Skeletal muscle cell (primary cell): ENCODE measurements around the gene C2CD3.

Source experiments
- DNase-seq: peaks from one replicate; pipeline ENCODE4 v3.0.0-alpha.2; 2010; ENCODE audit warnings: low read depth
- H3K4me3 ChIP-seq: 2 replicates; pipeline ENCODE4 v1.5.1; 2011; ENCODE audit warnings: low read depth, mild to moderate bottlenecking, control low read depth, low read length, moderate library complexity

Gene C2CD3, protein sequence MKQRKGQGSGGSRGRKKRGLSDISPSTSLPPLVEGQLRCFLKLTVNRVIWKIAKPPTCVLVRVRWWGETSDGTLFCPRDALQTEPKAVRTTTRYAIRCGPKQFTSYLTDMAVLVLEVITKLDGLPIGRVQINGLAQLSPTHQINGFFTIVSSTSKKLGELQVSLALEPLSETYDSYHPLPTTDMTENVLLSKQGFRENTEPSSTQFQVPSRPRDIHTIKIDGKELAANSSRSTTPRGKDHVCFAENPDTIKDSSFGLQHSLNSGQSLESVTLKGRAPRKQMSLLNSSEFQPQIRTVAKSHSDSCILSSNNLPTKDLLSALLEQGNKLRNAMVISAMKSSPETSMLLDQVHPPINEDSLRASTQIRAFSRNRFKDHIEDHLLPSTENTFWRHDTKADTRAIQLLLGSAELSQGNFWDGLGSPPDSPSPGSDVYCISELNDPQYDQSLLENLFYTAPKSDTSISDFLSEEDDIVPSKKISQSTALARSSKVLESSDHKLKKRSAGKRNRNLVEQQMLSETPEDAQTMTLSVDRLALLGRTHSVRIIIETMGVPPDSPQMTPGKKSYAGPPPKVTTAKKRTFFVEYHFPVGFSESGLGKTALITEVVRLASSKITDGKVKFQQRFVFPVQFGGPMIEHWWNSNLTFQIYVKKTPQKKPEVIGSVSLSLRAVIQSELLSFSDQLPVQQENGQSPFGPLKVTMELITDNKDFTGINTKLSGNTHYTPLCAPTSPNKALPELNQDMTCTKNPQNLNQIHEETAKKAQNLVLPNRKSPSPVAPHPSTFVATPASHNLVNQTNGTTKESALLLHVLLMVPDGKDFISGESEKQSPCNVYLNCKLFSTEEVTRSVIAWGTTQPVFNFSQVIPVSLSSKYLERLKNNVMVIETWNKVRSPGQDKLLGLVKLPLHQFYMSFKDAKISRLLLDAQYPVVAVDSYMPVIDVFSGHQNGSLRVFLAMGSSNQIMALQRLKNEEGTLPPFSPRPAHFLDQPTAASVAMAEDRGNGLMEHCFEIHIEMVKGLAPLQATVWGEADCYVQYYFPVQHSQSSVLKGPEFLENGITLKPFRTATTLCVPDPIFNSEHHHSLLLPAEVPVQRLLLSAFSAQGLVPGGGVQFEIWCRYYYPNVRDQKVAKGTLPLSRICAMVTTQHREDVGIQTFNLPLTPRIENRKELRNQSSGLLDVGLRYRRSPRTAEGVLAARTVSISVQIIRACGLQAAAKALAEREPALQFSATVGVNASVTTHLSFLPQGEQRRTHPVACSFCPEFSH (N-terminal part only)

DNA sequence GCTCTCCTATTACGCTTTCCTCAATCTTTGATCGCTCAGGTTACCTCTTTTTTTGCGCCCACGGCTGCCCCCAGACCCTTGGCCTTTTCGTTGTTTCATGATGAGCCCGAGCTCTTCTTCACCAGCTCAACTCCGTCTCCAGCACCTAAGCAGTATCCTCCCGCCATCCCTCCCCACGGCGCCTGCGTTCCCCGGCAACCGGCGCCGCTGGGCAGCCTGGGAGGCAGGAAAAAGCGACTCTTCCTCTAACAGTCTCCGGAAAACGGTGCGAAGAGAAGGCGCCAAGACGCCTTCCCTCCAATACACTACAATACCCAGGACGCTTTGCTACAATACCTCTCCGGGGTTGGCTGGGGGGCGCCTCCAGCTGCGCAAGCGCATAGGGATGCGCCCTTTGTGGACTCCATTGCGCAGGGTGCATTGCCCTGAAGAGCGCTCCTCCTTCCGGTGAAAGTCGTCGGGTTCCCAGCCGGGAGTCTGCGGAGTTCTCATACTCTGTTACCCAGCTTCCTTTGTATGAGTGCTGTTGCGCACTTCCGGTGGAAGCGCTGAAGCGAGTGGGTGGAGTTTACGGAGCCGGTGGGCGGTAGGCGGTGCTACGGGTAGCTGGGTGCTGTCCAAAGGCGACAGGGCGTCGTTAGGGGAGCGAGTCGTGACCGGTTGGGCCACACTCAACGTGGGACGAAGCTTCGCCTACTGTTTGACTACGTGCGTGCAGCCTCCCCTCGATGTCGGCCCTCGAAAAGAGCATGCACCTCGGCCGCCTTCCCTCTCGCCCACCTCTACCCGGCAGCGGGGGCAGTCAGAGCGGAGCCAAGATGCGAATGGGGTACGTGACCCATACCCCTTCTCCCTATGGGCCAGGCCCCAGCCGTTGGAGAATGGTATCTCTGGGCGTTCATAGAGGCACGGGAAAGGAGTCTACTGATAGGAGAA is at the start of gene C2CD3, which contains the start of gene PPME1:
C2CD3 (minus strand) TSS at position 309 of the 936 bp plus-strand sequence; CDS start at position 99, 210 bp downstream.
PPME1 (plus strand) TSS at position 596 of the 936 bp plus-strand sequence; CDS start at position 729, 133 bp downstream.
- H3K4me3 ChIP-seq: peak within 1 kb of the TSS; percentile 95
- DNase-seq: peak; percentile 98

GRCh38 chr11:74220376-74220775 is 49.6 kb upstream of the C2CD3 start:
- DNase-seq: no peak
- no peak overlapping the region for H3K4me3 ChIP-seq

GRCh38 chr11:74212533-74212932 is 41.7 kb upstream of the C2CD3 start:
- DNase-seq: no peak
- H3K4me3 ChIP-seq: no peak overlapping the region

GRCh38 chr11:74208507-74208906 is 37.7 kb upstream of the C2CD3 start:
- H3K4me3 ChIP-seq: no peak overlapping the region
- DNase-seq: no peak

DNA sequence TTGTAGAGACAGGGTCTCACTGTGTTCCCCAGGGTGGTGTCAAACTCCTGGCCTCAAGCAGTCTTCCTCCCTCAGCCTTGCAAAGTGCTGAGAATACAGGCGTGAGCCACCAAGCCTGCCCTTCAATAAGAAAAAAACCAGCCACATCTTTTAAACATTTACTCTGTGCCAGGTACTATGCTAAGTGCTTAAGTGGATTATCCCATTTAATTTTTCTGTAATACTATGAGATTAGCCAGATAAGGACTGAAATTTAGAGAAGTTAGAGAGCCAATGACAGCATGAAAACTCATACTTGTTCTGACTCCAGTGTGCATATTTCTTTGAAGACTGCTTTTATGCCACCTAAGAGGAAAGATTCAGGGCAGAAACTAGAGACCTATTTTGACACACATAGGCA is 35.9 kb upstream of the C2CD3 start:
- no peak for DNase-seq
- H3K4me3 ChIP-seq: no peak overlapping the region

- no peak overlapping the region for H3K4me3 ChIP-seq
- no peak for DNase-seq
These were observed 34.4 kb upstream of the C2CD3 start for GRCh38 chr11:74205181-74205580.

DNA sequence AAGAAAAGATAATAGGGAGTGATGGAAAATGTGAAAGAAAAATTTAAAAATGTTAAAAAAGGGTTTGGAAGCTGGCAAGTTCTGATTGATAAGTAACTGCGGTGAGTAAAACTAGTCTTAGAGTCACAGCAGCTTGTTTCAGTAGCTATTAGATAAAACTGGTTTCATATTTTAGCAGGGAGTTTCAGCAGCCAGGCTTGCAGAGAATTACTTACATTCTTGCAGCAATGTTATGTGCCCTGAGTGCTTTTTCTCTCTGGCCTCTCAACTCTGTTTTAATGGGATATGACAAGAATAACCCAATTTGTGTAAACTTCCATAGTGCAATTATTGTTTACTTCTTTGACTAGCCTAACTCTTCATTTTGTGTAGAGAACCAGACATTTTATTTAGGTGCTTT is 33.9 kb upstream of the C2CD3 start:
- no peak for DNase-seq

DNA sequence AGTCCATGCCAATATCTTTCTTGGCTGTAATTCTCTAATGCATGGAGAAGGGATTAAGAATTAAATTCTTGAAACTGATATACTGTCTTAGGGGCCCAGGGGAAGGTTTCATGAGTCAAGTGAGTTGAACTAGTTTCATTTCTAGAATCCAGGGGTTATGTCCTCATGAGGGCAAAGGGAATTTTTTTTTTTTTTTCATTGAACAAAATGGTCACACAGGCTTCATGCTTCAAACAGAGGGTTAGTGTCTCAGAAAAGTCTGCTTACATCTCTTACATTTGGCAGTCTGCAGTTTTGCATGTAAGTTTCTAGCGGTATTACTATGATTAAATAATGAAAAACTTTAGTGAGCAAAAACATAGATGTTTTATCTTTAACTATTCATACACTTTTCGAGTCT is 33.2 kb upstream of the C2CD3 start:
- DNase-seq: no peak
- no peak overlapping the region for H3K4me3 ChIP-seq

More for the DNA sequence above, 33.9 kb upstream of the C2CD3 start:
- H3K4me3 ChIP-seq: no peak overlapping the region

DNA sequence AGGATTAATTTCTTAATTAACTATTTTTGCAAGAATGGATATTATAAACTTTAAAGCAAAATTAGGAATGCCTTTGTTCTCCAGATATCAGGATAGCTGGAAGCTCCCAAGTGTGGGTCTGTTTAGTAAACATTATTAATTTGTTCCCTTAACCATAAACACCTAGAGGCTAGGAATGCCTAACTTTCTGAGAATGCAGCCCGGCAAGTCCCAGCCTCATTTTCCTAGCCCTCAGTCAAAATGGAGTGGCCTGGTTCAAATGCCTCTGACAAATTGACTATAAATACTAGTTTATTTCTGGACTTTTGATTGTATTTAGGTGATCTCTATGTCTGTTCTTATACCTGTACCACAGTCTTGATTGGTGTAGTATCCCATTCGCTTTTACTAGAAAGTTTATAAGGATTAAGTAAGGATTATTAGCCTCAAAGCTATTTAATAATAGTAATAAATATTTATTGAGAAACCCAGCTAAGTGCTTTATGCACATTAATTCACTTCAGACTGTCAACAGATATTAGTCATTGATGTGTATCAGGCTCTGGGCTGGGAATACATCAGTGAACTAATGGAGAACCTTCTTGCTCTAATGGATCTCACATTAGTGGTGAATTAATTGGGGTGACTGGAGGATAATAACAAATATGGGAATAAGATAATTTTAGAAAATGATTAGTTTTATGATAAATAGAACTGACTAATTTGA is 26.1 kb upstream of the C2CD3 start:
- DNase-seq: no peak
- H3K4me3 ChIP-seq: no peak overlapping the region

GRCh38 chr11:74195828-74196227 is 25.0 kb upstream of the C2CD3 start:
- DNase-seq: no peak
- no peak overlapping the region for H3K4me3 ChIP-seq

DNA sequence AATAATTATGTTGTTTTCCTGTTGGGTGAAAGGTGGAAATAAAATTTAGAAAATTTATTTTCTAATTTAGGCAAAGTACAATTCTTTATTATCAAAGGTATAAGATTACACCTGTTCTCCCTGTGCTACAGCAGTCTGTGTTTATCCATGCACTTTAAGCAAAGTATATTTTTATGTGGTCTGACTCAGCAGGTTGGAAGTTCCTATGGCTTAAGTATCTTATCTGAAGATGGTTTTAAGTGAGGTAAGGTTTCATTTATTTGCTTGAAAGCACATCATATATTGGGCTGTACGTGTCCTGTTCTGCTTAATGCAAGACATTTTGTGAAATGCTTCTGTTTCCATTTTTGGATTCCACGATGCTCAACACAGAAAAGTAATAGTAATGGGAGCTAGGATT is 14.9 kb upstream of the C2CD3 start:
- no peak overlapping the region for H3K4me3 ChIP-seq
- DNase-seq: no peak

- H3K4me3 ChIP-seq: no peak overlapping the region
- no peak for DNase-seq
These were observed 14.5 kb upstream of the C2CD3 start for GRCh38 chr11:74185285-74185684.

DNA sequence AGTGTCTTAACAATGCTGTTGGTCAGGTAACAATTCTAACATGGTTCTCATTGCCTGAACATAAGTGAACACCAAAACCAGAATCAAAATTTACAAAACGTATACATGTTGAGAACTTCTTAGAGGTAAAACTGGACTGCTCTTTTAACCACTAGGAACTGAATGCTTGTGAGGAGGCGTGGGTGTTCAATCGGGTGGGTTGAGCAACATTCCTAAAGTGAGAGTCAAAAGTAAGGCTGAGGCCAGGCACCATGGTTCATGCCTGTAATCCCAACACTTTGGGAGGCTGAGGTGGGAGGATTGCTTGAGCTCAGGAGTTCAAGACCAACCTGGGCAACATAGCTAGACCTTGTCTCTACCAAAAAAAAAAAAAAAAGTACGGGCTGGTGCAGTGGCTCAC is 11.8 kb upstream of the C2CD3 start:
- H3K4me3 ChIP-seq: no peak overlapping the region
- no peak for DNase-seq

DNA sequence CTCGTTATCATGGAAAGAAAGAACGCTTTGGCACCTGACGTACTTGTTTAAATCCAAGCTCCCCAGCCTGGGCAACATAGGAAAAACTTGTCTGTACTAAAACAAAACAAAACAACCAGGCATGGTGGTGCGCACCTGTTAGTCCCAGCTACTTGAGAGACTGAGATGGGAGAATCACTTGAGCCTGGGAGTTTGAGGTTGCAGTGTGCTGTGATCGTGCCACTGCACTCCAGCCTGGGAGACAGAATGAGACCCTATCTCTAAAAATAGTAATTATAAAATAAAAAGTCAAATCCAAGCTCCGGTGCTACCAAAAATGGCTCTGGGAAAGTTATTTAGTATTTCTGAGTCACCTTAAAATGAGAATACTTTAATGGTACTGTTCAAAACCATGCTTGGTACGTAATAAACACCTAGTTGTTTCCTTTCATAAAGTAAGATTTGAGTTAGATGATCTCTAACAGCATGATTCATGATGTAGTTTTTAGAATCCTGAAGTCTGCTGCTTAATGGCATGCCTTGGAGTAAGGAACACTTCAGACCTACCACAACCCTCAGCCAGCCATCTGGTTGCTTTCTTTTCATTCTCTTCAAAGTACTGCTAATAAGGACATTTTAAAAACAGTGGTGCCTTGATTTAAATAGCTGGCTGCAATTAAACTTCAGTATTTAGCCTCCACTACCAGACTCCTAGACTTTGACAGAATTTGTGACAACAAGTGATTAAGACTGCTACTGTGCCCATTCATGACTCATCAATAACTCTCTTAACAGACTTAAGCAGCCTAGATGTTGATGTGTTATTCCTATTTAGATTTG is 8.6 kb upstream of the C2CD3 start:
- DNase-seq: no peak
- no peak overlapping the region for H3K4me3 ChIP-seq

- no peak for DNase-seq
- no peak overlapping the region for H3K4me3 ChIP-seq
These were observed 5.1 kb upstream of the C2CD3 start for GRCh38 chr11:74175920-74176319.

DNA sequence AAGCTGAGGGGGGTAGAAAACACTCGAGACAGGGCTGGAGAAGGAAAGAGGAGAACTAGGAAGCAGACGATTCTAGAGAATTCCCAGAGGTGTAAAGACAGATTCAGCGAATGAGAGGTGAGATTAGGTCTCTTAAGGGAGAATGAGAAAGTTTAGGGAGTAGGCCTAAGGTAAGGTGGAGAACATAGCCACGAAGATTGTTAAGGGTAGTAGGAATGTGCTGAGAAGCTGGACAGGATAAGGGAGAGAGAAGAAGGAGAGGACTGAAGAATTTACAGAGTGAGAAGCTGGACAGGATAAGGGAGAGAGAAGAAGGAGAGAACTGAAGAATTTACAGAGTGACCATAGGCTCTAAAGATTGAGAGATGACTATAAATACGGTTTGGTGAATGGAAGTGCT is 1.2 kb upstream of the C2CD3 start:
- H3K4me3 ChIP-seq: peak overlapping the region; percentile 95
- no peak for DNase-seq

DNA sequence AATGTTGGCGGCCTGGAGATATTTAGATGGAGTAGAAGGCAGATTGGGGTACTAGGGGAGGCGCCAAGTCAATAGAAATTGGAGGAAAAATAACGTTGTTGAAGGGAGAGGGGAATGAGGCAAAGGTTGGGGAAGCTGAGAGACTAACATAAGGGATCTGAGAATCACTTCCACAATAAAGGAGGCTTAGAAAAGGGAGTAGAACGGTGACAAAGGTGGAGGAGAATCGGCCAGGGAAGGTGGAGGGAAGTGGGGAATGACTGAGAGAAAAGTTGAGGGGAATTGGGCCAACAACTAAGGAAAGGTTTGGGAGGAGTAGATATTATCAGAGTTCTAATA is 797 bp upstream of the C2CD3 start:
- peak overlapping the region; percentile 95 for H3K4me3 ChIP-seq
- DNase-seq: no peak
